Renal cortex interstitium (tissue), 11 donors: ENCODE data around the gene TREML2. TPM values are rescaled to one million over a fixed set of nuclear protein-coding genes. Genes with fewer than 3 reads are reported as not detected.
"Not testable (repeated sequence)": the region's sequence is repeated elsewhere in the genome, so short reads cannot be mapped to it uniquely, and the experiment has no call there.

Source experiments
- DNase-seq, 11 donors: peaks; one replicate each; pipeline ENCODE4 v3.0.0-alpha.2; 2013; ENCODE audit warnings: low read depth in 9 of 11, low spot score in 4 of 11; ENCODE audit errors: extremely low read depth in 1 of 11
- polyA plus RNA-seq, 3 donors: library from polyadenylated mRNA; unstranded; fragments of 120-200 nt; gene quantifications; one replicate each; pipeline ENCODE4 v1.2.1, GENCODE V29; 2013; ENCODE audit not compliant: insufficient read length in 3 of 3

Gene TREML2
- polyA plus RNA-seq, 3 donors, result 0.06 to 0.18 (median 0.16) TPM

DNA sequence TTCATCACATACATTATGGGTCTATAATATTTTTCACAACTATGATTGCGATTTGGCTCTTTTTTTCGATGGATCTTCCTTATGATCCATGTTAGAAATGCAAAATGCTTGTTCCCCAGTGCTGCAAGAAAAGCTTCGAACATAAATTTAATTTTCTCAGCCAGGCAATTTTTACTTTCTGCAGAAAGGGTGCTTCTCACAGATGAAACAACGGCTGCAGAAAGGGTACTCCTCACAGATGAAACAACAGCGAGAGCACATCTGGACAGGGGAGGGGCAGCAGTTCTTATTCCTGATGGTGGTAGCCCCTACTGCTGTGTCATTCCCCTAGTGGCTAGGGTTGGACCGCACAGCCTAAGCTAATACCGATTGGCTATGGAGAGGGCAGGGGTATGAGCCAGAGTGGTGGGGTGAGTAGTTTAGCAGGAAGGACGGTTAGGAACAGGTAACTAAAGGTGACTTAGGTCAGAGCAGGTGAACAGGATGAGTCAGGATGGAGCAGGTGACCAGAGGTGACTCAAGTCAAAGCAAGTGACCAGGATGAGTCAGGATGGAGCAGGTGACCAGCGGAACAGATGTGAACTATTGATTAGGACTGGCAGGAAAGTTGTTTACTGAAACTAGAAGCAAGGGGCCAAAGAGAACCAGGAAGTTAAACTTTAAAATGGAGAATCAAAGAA lies 13.8 kb upstream of the TREML2 start:
- DNase-seq, result no peak

DNA sequence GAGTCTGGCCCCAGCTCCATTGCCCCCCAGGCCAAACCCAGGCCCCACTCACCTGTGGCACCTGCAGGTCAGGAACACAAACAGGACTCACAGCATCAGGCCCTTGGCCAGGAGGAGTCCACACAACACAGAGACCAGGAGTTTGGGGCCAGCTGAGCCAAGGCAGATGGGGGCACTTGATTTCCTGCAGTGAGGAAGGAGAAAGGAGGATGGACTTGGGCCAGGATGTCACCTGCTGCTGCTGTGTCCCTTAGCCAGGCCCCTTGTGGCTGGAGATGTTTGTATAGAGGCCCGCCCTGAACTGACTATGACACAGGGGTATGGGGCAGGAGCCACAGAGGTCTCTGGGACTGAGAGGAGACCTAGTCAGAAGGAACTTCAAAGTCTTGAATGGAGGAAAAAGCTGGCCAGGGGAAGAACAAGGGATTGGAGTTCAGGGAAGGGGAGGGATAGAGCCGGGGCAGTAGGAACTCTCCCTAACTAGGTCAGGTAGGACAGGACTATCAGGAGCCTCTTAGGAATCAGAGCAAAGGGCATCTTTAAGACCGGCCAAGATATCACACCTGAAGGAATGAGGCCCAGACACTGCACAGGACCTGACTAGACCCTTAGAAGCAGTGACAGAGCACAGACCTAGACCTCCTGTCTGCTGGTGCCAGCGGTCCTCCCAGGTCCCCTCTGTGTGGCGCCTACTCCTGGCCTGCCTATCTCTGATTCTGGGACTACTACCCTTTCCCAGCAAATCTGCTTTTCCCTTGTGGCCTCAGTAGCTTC lies 8.8 kb upstream of the TREML2 start:
- no peak for DNase-seq

DNA sequence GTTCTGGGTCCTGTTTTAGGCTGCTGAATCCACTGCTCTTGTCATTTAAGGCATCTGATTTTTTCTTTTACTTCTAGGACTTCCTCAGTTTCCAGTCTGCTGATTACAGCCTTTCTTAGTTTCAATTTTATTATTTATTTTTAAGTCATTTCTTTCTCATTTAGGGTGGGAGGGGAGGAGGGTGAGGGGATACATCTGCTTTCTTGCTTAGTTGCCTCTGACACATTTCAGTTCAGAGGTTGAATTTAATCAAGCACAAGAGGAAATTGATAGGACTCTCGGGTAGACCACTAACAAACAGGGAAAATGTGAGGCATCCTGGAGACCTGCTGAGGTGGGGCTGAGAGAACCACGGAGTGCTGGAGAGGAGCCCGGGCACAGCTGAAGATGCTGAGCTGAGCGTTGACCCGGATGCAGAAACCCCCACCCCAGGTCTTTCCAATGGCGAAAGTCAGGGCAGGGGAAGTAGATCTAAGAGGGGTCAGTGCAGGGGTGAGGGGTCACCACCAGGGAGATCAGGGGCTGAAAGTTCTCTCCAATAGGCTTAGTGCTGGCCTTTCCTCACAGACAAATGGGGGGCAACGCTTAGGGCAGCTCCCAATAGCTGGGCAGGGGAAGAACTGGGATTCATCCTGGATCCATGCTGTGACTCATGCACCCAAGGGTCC lies 7.6 kb upstream of the TREML2 start:
- DNase-seq, result no peak

DNA sequence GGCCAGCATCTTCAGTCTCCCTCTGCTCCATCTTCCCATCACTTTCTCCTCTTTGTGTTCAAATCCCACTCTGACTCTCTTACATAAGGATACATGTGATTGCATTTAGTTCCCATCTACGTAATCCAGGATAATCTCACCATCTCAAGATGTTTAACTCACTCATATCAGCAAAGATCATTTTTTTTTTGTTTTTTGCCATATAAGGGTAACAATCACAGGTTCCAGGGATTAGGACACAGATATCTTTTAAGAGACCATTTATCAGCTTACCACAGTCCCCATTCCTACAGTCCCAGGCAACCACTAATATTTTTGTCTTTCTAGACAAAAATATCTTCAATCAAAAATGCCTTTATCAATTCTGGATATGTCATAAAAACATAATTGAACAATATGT lies 3.2 kb upstream of the TREML2 start:
- DNase-seq, result no peak

DNA sequence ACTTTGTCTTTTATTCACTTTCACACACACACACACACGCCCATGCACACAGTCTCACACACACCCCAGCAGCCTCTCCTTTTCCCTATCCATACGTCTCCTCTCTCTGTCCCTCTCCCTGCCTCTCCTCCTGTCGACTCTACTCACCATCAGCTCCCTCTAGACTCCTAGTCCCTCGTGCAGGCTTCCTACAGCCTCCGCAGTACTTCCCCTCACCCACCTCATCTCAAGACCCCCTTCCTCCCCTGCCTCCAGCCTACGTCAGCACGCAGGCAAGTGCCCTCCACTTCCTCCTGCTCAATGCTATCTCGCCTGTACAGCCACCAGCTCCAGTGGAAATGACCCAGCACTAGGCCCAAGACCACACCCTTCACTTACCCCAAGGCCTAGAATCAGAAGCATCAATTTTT lies 820 bp upstream of the TREML2 start:
- no peak for DNase-seq

DNA sequence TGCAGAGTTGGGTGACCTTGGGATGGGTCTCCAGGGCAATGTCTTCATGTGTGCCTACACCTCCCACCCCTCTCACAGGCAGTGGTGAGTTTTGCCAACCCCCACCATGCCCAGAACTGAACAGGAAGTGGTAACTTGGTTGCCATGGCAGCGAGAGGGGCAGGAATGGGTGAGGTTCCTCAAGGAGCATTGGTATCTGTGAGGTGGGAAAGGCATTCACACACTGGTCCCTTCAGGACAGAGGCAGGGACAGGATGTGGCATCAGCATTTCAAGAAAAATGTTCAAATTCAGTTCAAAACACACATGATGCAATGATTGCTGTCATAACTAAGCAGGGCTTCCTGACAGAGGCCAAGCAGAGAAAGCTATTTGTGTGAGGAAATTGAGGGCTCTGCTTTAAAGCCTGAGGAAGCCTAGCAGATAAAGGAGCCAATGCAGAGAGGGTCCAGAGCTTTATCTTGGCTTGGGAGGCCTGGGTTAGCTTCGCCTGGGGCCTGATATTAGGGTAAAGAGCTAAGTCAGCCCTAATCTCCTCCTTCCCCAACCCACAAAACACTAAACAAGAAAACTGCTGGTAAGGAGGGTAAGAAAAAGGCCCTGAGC lies 551 bp downstream of the TREML2 start:
- no peak for DNase-seq

DNA sequence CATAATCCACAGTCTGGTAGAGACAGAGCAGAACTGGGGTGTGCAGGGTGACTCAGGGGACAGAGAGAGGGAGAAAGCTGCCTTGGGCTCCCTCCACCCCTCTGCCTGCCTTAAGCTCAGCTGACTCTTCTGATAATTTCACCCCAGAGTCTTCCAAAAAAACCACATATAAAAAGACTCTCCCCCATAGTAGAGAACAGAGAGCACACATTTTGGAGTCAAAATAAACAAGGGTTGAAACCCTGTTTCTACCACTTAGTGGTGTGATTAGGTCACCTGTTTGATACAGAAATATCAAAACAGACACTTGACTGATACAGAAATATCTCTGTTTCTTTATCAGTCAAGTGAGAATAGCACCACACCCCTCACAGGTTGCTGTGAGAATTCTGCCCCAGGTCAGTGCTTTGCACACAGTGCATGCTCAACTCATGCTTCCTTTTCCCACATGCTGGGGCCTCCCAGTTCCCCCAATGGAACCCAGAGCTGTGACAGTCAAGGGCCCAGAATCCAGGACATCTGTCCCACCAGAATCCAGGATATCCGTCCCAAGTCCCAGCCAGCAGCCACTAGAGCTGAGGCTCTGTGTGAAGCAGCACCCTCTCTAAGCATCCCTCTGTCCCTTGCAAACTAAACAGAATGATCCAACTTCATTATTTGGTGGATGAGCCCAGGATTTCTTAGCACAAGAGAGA lies 1.2 kb downstream of the TREML2 start:
- DNase-seq, result no peak

DNA sequence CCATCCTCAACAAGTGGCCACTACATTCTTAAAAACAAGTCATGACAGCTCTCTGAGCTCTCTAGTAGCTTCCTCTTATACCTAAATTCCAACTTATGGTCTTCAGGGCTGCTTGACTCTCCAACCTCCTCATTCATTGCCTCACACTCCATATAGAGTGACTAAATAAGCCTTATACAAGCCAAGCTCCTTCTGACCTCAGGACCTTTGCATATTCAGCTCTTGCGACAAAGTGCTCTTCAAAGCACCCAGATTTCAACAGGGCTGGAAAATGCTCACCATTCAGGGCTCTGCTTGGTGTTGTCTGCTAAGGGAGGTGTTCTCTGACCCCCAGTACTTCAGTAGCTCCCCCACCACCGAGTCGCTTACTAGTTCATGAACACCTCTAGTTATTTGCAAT lies 3.7 kb downstream of the TREML2 start:
- no peak for DNase-seq

DNA sequence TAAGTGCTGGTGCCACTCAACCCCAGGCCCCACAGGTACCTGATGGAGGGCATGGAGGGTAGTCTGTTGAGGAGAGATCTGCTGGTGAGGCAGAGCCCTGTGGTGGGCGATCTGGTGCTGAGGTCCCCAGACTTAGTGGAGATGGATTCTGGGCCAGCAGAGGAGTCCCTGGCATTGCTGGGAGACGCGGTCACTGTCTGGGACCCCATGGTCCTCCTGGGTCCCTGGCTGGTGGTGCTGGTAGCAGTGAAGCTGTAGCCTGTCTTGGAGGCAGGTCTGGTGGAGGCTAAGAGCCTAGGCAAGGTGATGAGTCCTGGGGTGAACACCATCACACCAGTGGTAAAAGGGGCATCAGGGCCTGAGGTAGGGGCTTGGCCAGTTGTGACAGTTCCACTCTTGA lies 6.6 kb downstream of the TREML2 start:
- no peak for DNase-seq

DNA sequence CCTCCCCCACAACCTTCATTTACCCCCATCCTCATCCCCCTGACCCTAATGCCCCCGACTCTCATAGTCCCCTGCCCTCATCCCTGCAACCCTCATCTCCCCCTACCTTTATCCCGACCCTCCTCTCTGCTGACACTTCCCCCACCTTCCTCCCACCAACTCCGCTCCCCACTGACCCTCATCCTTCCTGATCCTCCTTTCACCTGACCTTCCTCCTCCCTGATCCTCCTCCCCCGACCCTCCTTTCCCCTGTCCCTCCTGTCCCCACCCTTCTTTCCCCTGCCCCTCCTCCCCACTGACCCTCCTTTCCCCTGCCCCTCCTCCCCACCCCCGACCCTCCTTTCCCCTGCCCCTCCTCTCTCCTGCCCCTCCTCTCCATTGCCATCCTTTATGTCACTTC lies 7.1 kb downstream of the TREML2 start:
- DNase-seq, result no peak

DNA sequence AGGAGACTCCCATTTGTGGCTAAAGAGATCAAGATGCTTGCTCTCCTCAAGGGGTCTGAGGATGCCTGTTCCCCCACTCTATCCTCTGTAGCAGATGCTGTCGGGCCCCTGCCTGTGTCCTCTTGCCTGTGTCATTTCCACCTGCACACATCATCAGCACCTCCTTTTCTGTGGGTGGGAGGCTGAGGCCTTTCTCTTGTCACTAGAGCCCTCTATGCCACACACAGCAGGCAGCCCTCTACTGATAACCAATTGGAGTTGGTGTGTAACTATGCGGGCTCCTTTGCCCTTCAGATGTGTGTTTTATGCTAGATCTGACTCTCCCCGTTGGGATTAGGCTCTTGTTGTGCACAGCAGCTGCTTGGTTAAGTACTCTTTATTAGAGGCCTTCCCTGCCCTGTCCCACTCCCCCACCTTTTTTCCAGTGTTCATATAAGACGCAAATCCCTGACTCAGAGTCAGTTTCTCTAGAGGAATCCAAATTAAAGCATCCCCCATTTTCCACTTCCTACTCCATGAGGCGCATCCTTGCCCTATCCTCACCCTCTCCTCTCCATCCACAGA lies 7.7 kb downstream of the TREML2 start:
- no peak for DNase-seq

DNA sequence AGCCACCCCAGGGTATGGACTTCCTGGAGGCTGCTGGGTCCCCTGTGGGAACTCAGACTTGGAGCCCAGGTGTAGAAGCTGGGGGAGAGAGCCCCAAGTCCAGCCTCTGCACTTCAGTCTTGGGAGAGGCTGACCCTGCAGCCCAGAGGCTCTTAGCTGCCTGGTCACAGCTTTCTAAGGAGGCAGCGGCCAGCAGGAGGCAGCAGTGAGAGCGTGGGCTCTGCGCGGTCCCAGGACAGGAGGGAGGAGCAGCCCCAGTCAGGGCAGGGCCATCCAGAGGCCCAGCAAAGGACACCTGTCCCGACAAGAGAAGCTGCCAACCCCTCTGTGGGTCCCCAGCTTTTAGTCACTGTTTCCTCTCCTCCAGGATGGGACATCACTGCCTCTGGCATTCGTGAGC lies 9.4 kb downstream of the TREML2 start:
- no peak for DNase-seq

DNA sequence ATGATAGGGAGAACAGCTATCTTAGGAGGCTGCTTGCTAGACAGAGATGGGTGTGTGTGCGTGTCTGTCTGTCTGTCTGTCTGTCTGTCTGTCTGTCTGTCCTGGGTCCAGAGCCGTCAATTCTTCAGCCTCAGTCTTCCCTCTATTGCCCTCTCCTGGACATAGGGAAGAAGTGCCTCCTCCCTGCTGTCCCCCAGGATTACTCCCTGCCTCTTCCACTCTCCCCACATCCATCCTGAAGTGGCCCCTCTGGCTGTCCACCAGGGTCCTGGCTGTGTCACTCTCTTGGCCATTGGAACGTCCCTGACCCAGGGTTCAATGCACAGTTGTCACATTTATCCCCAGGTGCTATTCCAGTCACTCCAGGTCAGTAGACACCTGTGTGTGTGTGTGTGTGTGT lies 10.2 kb downstream of the TREML2 start:
- no peak for DNase-seq

DNA sequence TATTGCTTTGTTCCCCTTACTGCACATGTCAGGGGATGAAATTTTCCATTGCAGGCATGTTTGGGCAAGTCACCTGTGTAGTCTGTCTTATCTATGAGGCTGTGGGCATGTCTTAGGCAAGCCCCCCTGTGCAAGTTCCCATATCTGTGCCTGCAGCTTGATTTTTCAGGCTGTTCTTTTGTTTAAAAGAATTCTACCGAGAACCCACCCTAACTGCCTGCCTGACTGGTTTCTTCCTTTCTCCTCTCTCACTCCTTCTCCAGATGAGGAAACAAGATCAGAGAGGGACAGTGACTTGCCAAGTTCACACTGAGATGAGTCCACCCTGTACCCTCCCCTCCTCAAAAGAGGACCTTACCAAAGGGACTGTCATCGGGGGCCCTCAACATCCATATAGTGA lies 11.0 kb downstream of the TREML2 start:
- no peak for DNase-seq

DNA sequence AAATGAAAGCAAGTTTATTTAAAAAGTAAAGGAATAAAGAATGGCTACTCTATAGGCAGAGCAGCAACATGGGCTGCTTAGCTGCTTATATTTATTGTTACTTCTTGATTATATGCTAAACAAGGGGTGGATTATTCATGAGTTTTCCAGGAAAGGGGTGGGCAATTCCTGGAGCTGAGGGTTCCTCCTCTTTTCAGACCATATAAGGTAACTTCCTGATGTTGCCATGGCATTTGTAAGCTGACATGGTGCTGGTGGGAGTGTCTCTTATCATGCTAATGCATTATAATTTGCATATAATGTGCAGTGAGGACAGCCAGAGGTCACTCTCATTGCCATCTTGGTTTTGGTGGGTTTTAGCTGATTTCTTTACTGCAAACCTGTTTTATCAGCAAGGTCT lies 11.9 kb downstream of the TREML2 start:
- not testable (repeated sequence) for DNase-seq

DNA sequence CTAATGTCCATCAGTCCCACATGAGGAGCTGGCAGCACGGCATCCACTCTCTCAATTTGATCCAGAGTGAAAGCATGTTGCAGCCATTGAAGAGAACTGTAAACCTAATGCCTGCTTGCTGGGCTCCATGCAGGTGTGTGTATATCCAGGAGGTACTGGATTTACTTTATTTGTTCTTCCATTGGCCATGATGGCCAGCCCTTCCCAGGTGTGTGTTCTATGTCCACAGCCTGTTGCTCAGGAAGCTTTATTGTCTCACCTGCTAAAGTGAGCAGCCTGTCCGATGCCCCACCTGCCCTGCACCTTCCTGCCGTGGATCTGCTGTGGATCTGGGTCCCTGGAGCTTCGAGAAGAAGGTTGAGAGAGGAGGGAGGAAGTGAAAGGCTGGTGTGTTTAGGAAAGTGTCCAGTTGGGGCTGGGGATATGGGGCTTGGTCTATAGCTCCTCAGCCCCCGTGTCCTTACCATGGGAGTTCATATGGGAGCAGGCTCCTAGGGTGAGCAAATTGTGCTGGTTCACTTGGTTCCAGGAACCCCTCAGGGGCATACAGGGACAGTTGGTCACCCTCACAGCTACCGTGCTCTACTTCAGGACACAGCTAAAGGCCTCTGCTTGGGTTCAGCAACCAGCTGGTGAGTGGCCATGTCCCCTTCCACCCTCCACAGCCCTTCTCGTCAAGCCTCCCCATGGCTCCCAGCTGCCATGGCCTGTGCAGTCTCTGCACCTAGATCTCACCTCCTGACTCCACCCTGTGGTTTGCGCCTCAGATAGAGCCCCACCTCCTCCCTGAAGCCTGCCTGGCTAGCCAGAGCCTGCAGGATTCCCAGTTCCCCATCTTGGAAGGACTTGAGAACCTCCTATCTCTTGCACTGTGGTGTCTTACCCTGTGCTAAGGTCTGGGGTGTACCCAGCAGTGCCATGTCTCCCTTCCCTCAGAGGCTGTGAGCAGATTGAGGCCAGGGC lies 12.7 kb downstream of the TREML2 start:
- no peak for DNase-seq

DNA sequence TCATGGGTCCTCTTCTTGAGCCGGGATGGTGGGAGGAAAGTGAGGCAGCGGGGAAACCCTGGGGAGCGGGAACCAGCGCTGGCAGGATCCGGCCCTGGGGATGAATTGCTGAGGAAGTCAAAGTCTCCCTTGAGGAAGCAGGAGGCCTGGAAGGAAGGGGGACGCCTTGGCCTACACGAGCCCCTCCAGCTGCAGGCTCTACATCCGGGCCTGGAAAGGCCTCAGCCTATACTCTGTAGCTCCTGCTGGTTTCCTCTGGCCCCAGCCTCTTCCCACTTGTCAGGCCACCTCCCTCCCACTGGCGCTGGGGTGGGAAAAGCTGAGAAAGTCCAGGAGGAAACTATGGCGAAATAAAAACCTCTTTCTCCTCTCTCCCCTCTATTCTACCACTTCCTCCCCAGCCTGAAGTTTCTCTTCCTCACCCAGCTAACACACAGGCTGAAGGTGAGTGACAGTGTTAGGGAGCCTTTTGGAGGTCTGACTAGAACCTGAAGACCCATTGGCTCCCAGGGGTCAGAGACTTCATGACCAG lies 14.9 kb downstream of the TREML2 start:
- no peak for DNase-seq

DNA sequence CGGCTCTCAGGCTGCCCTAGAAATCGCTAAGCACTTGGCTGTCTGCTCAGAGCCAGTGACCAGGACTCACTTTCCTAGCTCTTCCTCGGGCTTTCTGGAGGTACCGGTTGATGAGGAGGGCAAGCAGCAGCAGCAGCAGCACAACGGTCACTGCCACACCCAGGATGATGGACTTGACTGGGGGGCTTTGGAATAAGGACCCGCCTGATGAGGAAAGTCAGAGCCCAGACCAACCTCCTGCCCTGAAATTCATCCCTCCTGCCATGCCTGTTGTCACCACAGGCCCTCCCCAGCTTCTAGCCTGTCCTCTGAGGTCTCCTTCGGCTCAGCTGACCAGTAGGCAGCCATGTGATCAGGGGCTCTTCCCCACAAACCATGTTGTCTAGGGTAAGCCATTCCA lies 16.2 kb downstream of the TREML2 start:
- no peak for DNase-seq
